ENCODE measurements around the gene LIPC. TPM values are rescaled to one million over a fixed set of nuclear protein-coding genes. Genes with fewer than 3 reads are reported as not detected.

Gene LIPC
- total and polyA plus RNA-seq, 9 of the 15 experiments (the other 6 are each of a cell fraction or from before 2014, with no cell fraction given), result 0.07 to 0.41 (median 0.11) TPM; not detected in 2

- Histone ChIP-seq H3K4me1 (replicated peaks in 1 of 2; ENCODE audit: control insufficient read depth in 2 of 2, insufficient read depth in 2 of 2, low read length in 2 of 2) (peaks cover 4 to 26% of the 10 kb centered on the region in 2 experiments; a peak in 4 of 5 replicates), H3K27me3 (ENCODE audit: control insufficient read depth in 2 of 2, insufficient read depth in 2 of 2, low read length in 2 of 2) (no peaks in the 10 kb centered on the region), H4K20me1 (replicated peaks; ENCODE audit: control insufficient read depth, insufficient read depth, low read length) (no peaks in the 10 kb centered on the region), H3K4me3 (no peak overlapping the region), H3K4me2 (ENCODE audit: insufficient read depth, low read length) (no peak overlapping the region), H3K27ac (ENCODE audit: extremely low read depth, low read depth, low read length) (no peak overlapping the region), H3K79me2 (ENCODE audit: control insufficient read depth, insufficient read depth, low read length) (no peaks in the 10 kb centered on the region), H3K9me3 (replicated peaks; ENCODE audit: control insufficient read depth, insufficient read depth, low read depth, low read length) (no peaks in the 10 kb centered on the region), H3K9me1 (ENCODE audit: control insufficient read depth, insufficient read depth, low read length) (no peaks in the 10 kb centered on the region), H2AFZ (ENCODE audit: low read depth, low read length) (no peak overlapping the region), H3K36me3 (ENCODE audit: control insufficient read depth, insufficient read depth, low read length) (no peaks in the 10 kb centered on the region), H3K9ac (ENCODE audit: insufficient read depth in 1 of 2, low read depth in 2 of 2, low read length in 2 of 2) (no peak overlapping the region)
- BruUV-seq (replicated peaks), result no TSS peak
- DNase-seq (ENCODE audit: extremely low read depth in 1 of 4, low spot score in 3 of 4), result no peak
- 86% methylated on average over 8 of the region's 11 CpGs for WGBS (ENCODE audit: insufficient coverage, low coverage, missing lambda C conversion rate)
- in situ Hi-C loops (cut with MboI) (no loop called here), intact Hi-C loops (cut with micrococcal nuclease) (no loop called here)
- ChIA-PET CTCF (ENCODE audit: low intra/inter-chr PET ratio) (no interaction called here), POLR2A (no interaction called here)
- no peak for ATAC-seq
- TF ChIP-seq FOXP1 (CRISPR knock-in tag; IDR thresholded peaks at IDR 0.05), result no peak
- TF ChIP-seq, protein P1, sequence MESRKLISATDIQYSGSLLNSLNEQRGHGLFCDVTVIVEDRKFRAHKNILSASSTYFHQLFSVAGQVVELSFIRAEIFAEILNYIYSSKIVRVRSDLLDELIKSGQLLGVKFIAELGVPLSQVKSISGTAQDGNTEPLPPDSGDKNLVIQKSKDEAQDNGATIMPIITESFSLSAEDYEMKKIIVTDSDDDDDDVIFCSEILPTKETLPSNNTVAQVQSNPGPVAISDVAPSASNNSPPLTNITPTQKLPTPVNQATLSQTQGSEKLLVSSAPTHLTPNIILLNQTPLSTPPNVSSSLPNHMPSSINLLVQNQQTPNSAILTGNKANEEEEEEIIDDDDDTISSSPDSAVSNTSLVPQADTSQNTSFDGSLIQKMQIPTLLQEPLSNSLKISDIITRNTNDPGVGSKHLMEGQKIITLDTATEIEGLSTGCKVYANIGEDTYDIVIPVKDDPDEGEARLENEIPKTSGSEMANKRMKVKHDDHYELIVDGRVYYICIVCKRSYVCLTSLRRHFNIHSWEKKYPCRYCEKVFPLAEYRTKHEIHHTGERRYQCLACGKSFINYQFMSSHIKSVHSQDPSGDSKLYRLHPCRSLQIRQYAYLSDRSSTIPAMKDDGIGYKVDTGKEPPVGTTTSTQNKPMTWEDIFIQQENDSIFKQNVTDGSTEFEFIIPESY (CRISPR knock-in tag; IDR thresholded peaks at IDR 0.05), result peak; percentile 84
- FAIRE-seq, result no peak
Measured at GRCh38 chr15:58444658-58445332, 13.0 kb downstream of the LIPC start.

GRCh38 chr15:58445865-58446264 is 14.1 kb downstream of the LIPC start:
- ChIA-PET POLR2A (interaction anchor here (1.1 kb wide), 1 partner anchor 8 kb away, joined by 5 read pairs; no protein-coding TSS in a partner anchor), CTCF (ENCODE audit: low intra/inter-chr PET ratio) (no interaction called here)
- Histone ChIP-seq H3K9ac (ENCODE audit: insufficient read depth in 1 of 2, low read depth in 2 of 2, low read length in 2 of 2) (no peak overlapping the region), H3K36me3 (ENCODE audit: control insufficient read depth, insufficient read depth, low read length) (no peaks in the 10 kb centered on the region), H3K79me2 (ENCODE audit: control insufficient read depth, insufficient read depth, low read length) (no peaks in the 10 kb centered on the region), H4K20me1 (replicated peaks; ENCODE audit: control insufficient read depth, insufficient read depth, low read length) (no peaks in the 10 kb centered on the region), H3K27me3 (ENCODE audit: control insufficient read depth in 2 of 2, insufficient read depth in 2 of 2, low read length in 2 of 2) (no peaks in the 10 kb centered on the region), H3K4me1 (replicated peaks in 1 of 2; ENCODE audit: control insufficient read depth in 2 of 2, insufficient read depth in 2 of 2, low read length in 2 of 2) (peaks cover 4 to 17% of the 10 kb centered on the region in 2 experiments; a peak in 4 of 5 replicates), H3K9me3 (replicated peaks; ENCODE audit: control insufficient read depth, insufficient read depth, low read depth, low read length) (no peaks in the 10 kb centered on the region), H3K4me3 (no peak overlapping the region), H3K4me2 (ENCODE audit: insufficient read depth, low read length) (no peak overlapping the region), H3K27ac (ENCODE audit: extremely low read depth, low read depth, low read length) (no peak overlapping the region), H2AFZ (ENCODE audit: low read depth, low read length) (no peak overlapping the region), H3K9me1 (ENCODE audit: control insufficient read depth, insufficient read depth, low read length) (no peaks in the 10 kb centered on the region)
- intact Hi-C loops (cut with micrococcal nuclease) (no loop called here), in situ Hi-C loops (cut with MboI) (no loop called here)
- BruUV-seq (replicated peaks), result no TSS peak
- no peak for DNase-seq (ENCODE audit: extremely low read depth in 1 of 4, low spot score in 3 of 4)
- WGBS (ENCODE audit: insufficient coverage, low coverage, missing lambda C conversion rate), result 68% methylated on average over 6 of the region's 6 CpGs
- no peak for ATAC-seq
- FAIRE-seq, result no peak
- no peak for TF ChIP-seq FOSL1 (tag; conservative IDR thresholded peaks at IDR 0.05)
- TF ChIP-seq MITF (IDR thresholded peaks at IDR 0.05), result no peak
- peak; percentile 93 for TF ChIP-seq ZNF316 (IDR thresholded peaks at IDR 0.05)
- TF ChIP-seq MAFF (IDR thresholded peaks at IDR 0.05; ENCODE audit: low read length), result peak; percentile 60
- TF ChIP-seq FOXK2 (conservative IDR thresholded peaks at IDR 0.05 in 1 of 2, IDR thresholded peaks at IDR 0.05 in 1 of 2; ENCODE audit: low read depth in 2 of 2), result no peak
- TF ChIP-seq MAFG (tag; conservative IDR thresholded peaks at IDR 0.05), result peak; percentile 62
- no peak for TF ChIP-seq SMARCA5 (IDR thresholded peaks at IDR 0.05)
- TF ChIP-seq C11orf30 (IDR thresholded peaks at IDR 0.05; ENCODE audit: low read depth), result peak; percentile 83
- TF ChIP-seq BRD9 (IDR thresholded peaks at IDR 0.05; ENCODE audit: low read depth, partially characterized antibody), result no peak
- TF ChIP-seq MAFK (IDR thresholded peaks at IDR 0.05; ENCODE audit: low read length), result peak; percentile 32; the same call in 1 of the 2 replicates
